K562 (cell line): ENCODE measurements around the gene MINDY4. TPM values are rescaled to one million over a fixed set of nuclear protein-coding genes. Genes with fewer than 3 reads are reported as not detected.
A peak's percentile ranks its signal among the peaks of the same experiment; 100 is the strongest.

Experiments used
- ATAC-seq: fragments of 200-7000 bp; cut with Tn5 transposase; 3 replicates; pipeline ENCODE4 v1.9.1; 2020; ENCODE audit warnings: moderate library complexity
- BruUV-seq: library from RNA; stranded (reverse); fragments of 400-500 nt; replicated peaks from 2 replicates; lab custom pipeline; 2021; lab: Mats Ljungman, UMichigan
- CTCF ChIA-PET: fragments of 300-600 bp; formaldehyde crosslinking; extraction: SDS; loops from one replicate; lab custom pipeline; 2021; ENCODE audit warnings: low intra/inter-chr PET ratio; lab: Yijun Ruan, JAX
- POLR2A ChIA-PET: fragments of 300-600, 350-650 bp; sonication (Branson Sonifier 250); formaldehyde crosslinking; extraction: SDS; loops from one replicate; lab custom pipeline; 2021; ENCODE audit warnings: antibody characterized with exemption, inconsistent platforms; lab: Yijun Ruan, JAX
- DNase-seq, 4 experiments: peaks; one replicate each; pipeline versions ENCODE4 v3.0.0 to v3.0.0-alpha.2; 2011 to 2018; ENCODE audit warnings: low spot score in 3 of 4, mixed read lengths in 3 of 4; ENCODE audit errors: extremely low read depth in 1 of 4
- FAIRE-seq: peaks from 2 replicates; lab custom pipeline; 2011; peaks lifted over from hg19 to GRCh38; lab: Jason Lieb, UNC
- H2AFZ ChIP-seq: 2 replicates; pipeline ENCODE4 v1.6.0; 2011; ENCODE audit warnings: low read depth, low read length, control low read depth, inconsistent platforms
- H3K27ac ChIP-seq: fragments of 200-600 bp; 3 replicates; pipeline ENCODE4 v1.8.0; 2011; ENCODE audit warnings: low read depth, mild to moderate bottlenecking, control low read depth, inconsistent platforms, low read length, moderate library complexity, mixed read lengths; ENCODE audit errors: extremely low read depth
- H3K27me3 ChIP-seq, 2 experiments: fragments of 300-600 bp in 1 of 2; 2 replicates in 1 of 2; 3 replicates in 1 of 2; pipeline versions ENCODE4 v1.6.0 to v1.8.0; 2011; ENCODE audit warnings: inconsistent platforms in 2 of 2, low read length in 2 of 2, mild to moderate bottlenecking in 1 of 2, mixed read lengths in 1 of 2, moderate library complexity in 1 of 2; ENCODE audit not compliant: control insufficient read depth in 2 of 2, insufficient read depth in 2 of 2
- H3K36me3 ChIP-seq: fragments of 300-600 bp; 3 replicates; pipeline ENCODE4 v1.8.0; 2011; ENCODE audit warnings: mild to moderate bottlenecking, low read length, inconsistent platforms; ENCODE audit not compliant: control insufficient read depth, insufficient read depth
- H3K4me1 ChIP-seq, 2 experiments: fragments of 200-600 bp in 1 of 2; replicated peaks in 1 of 2; 2 replicates in 1 of 2; 3 replicates in 1 of 2; pipeline versions ENCODE4 v1.5.1 to v1.8.0; 2011; ENCODE audit warnings: inconsistent platforms in 2 of 2, low read length in 2 of 2, mild to moderate bottlenecking in 1 of 2, mixed read lengths in 1 of 2, moderate library complexity in 1 of 2; ENCODE audit not compliant: control insufficient read depth in 2 of 2, insufficient read depth in 2 of 2
- H3K4me2 ChIP-seq: 2 replicates; pipeline ENCODE4 v1.6.1; 2011; ENCODE audit warnings: low read length, control low read depth, inconsistent platforms, mixed read lengths; ENCODE audit not compliant: insufficient read depth
- H3K4me3 ChIP-seq: fragments of 200-600 bp; sonication (generic), shearing (Covaris generic); 2 replicates; pipeline ENCODE4 v1.5.1; 2016; ENCODE audit warnings: control low read depth, inconsistent platforms
- H3K79me2 ChIP-seq: fragments of 200-600 bp; 3 replicates; pipeline ENCODE4 v1.8.0; 2011; ENCODE audit warnings: low read length, inconsistent platforms; ENCODE audit not compliant: control insufficient read depth, insufficient read depth
- H3K9ac ChIP-seq, 2 experiments: 2 replicates each; pipeline versions ENCODE4 v1.6.0 to v1.6.1; 2011; ENCODE audit warnings: low read depth in 2 of 2, low read length in 2 of 2, control low read depth in 1 of 2, inconsistent platforms in 1 of 2, mild to moderate bottlenecking in 1 of 2, mixed read lengths in 1 of 2; ENCODE audit not compliant: insufficient read depth in 1 of 2
- H3K9me1 ChIP-seq: one replicate; pipeline ENCODE4 v1.6.0; 2011; ENCODE audit warnings: inconsistent platforms, mild to moderate bottlenecking, low read length, moderate library complexity; ENCODE audit not compliant: control insufficient read depth, insufficient read depth
- H3K9me3 ChIP-seq: replicated peaks from 2 replicates; pipeline ENCODE4 v1.5.1; 2011; ENCODE audit warnings: low read depth, low read length, inconsistent platforms; ENCODE audit not compliant: control insufficient read depth, insufficient read depth
- H4K20me1 ChIP-seq: replicated peaks from 2 replicates; pipeline ENCODE4 v1.6.1; 2011; ENCODE audit warnings: low read length, inconsistent platforms, mixed read lengths; ENCODE audit not compliant: control insufficient read depth, insufficient read depth
- ATF4 ChIP-seq: fragments of 450-650 bp; formaldehyde crosslinking; IDR thresholded peaks from 2 replicates; pipeline ENCODE4 v1.4.0; 2022; ENCODE audit warnings: mild to moderate bottlenecking, moderate library complexity
- CBX2 ChIP-seq: fragments of 200-600 bp; sonication (generic); IDR thresholded peaks from one replicate; pipeline ENCODE4 v1.6.1; 2012; ENCODE audit warnings: mild to moderate bottlenecking, low read length, inconsistent platforms; ENCODE audit not compliant: insufficient read depth, poor library complexity, severe bottlenecking
- CGGBP1 ChIP-seq: fragments of 250-450 bp; sonication (Bioruptor Pico); IDR thresholded peaks from 2 replicates; pipeline ENCODE4 v1.9.0; 2021; ENCODE audit warnings: mild to moderate bottlenecking
- CHD1 ChIP-seq: fragments of 200-600 bp; sonication (generic); IDR thresholded peaks from one replicate; pipeline ENCODE4 v1.6.1; 2012; ENCODE audit warnings: mild to moderate bottlenecking, moderate library complexity, low read length, inconsistent platforms
- CSDE1 ChIP-seq, 2 experiments: fragments of 450-650 bp; IDR thresholded peaks; 2 replicates each; pipeline ENCODE4 v1.6.1; 2016; ENCODE audit warnings: mild to moderate bottlenecking in 1 of 2
- FOXA1 ChIP-seq: fragments of 450-650 bp; IDR thresholded peaks from 2 replicates; pipeline ENCODE4 v1.6.1; 2016; ENCODE audit warnings: mild to moderate bottlenecking, borderline replicate concordance
- FOXM1 ChIP-seq, 2 experiments: fragments of 450-650 bp in 1 of 2; sonication (generic) in 1 of 2; formaldehyde crosslinking in 1 of 2; IDR thresholded peaks; 2 replicates each; pipeline versions ENCODE4 v1.6.1 to v1.9.0; 2017 to 2022; ENCODE audit warnings: low read depth in 2 of 2, mild to moderate bottlenecking in 2 of 2, missing genetic modification reagents in 1 of 2, moderate library complexity in 1 of 2
- ILK ChIP-seq: fragments of 450-650 bp; IDR thresholded peaks from 2 replicates; pipeline ENCODE4 v1.6.1; 2016; ENCODE audit warnings: missing genetic modification characterization, low read depth, mild to moderate bottlenecking, missing compliant biosample characterization, moderate library complexity, borderline replicate concordance
- NONO ChIP-seq, 2 experiments: fragments of 200-400 bp in 1 of 2; fragments of 450-650 bp in 1 of 2; formaldehyde crosslinking in 1 of 2; IDR thresholded peaks; 2 replicates each; pipeline ENCODE4 v1.6.1; 2017; ENCODE audit warnings: low read depth in 2 of 2, mild to moderate bottlenecking in 2 of 2, moderate library complexity in 2 of 2, low read length in 1 of 2
- PTBP1 ChIP-seq: fragments of 200-400 bp; formaldehyde crosslinking; IDR thresholded peaks from 2 replicates; pipeline ENCODE4 v1.6.1; 2017; ENCODE audit warnings: low read depth, low read length
- PYGO2 ChIP-seq: fragments of 450-650 bp; IDR thresholded peaks from 2 replicates; pipeline ENCODE4 v1.6.1; 2016; ENCODE audit warnings: mild to moderate bottlenecking, missing genetic modification characterization, moderate library complexity, missing compliant biosample characterization
- RBM25 ChIP-seq: fragments of 200-400 bp; formaldehyde crosslinking; IDR thresholded peaks from 2 replicates; pipeline ENCODE4 v1.6.1; 2018; ENCODE audit warnings: low read length, low read depth, moderate library complexity; ENCODE audit not compliant: severe bottlenecking
- SIN3B ChIP-seq: fragments of 450-650 bp; IDR thresholded peaks from 2 replicates; pipeline ENCODE4 v1.6.1; 2017; ENCODE audit warnings: low read depth, mild to moderate bottlenecking, moderate library complexity
- TEAD2 ChIP-seq: fragments of 450-650 bp; IDR thresholded peaks from 2 replicates; pipeline ENCODE4 v1.6.1; 2016; ENCODE audit warnings: missing genetic modification characterization, control low read depth, missing compliant biosample characterization
- ZBTB1 ChIP-seq: sonication (generic); formaldehyde crosslinking; IDR thresholded peaks from 2 replicates; pipeline ENCODE4 v1.8.1; 2023; ENCODE audit warnings: missing genetic modification reagents, low read depth, mild to moderate bottlenecking, borderline replicate concordance
- ZNF134 ChIP-seq: fragments of 250-450 bp; sonication (Bioruptor Pico); conservative IDR thresholded peaks from 2 replicates; pipeline ENCODE4 v1.4.0; 2020
- ZNF282 ChIP-seq: sonication (generic); formaldehyde crosslinking; IDR thresholded peaks from 2 replicates; pipeline ENCODE4 v1.8.1; 2023; ENCODE audit warnings: missing genetic modification reagents
- ZNF551 ChIP-seq: fragments of 250-450 bp; sonication (Bioruptor Pico); IDR thresholded peaks from 2 replicates; pipeline ENCODE4 v1.5.0; 2021; ENCODE audit warnings: mild to moderate bottlenecking, moderate library complexity
- WGBS: fragments of 100-300 bp; shearing (Covaris generic); methylation state at CpG from one replicate; pipeline ENCODE4 v1.1.6; 2016; ENCODE audit warnings: low coverage, mixed read lengths; ENCODE audit not compliant: insufficient coverage; ENCODE audit errors: missing lambda C conversion rate; 5-methylcytosine and 5-hydroxymethylcytosine counted together
- in situ Hi-C: fragments of 300-500 bp; cut with MboI; formaldehyde crosslinking; loops from 4 replicates; pipeline ENCODE4 v1.15.0; 2018; ENCODE audit warnings: inconsistent platforms, mixed read lengths
- intact Hi-C: fragments of 100-400 bp; cut with micrococcal nuclease; formaldehyde crosslinking; loops from 2 replicates; pipeline ENCODE4 v1.14.2; 2022
- polyA plus RNA-seq, 8 experiments: library from polyadenylated mRNA; depleted of rRNA in 4 of 8; stranded (reverse) in 5 of 8; unstranded in 3 of 8; fragments of >200 nt; fragmentation: Nextera tagmentation in 2 of 8; fragmentation: Illumina TruSeq in 1 of 8; extraction: Ambion mirVana in 2 of 8; extraction: Trizol in 1 of 8; gene quantifications; 2 replicates each; pipeline versions ENCODE4 v1.2.1 to v1.2.3, GENCODE V29; 2011 to 2014; ENCODE audit warnings: inconsistent platforms in 1 of 8, missing spikeins in 1 of 8
- total RNA-seq, 7 experiments: library from RNA; depleted of rRNA in 6 of 7; stranded (reverse); fragments of >200 nt in 6 of 7; fragmentation: Illumina TruSeq in 2 of 7; extraction: Trizol in 2 of 7; gene quantifications; 2 replicates each; pipeline versions ENCODE4 v1.2.1 to v1.2.3, GENCODE V29; 2011 to 2021; ENCODE audit warnings: low replicate concordance in 1 of 7

The MINDY4 gene
- total and polyA plus RNA-seq, 9 of the 15 experiments (the other 6 are each of a cell fraction or from before 2014, with no cell fraction given): 2.1 to 16.7 (median 11.0) TPM

- BruUV-seq: no TSS peak
- in situ Hi-C loops: no loop called here
- no peak overlapping the region for H3K27ac ChIP-seq
Observed at GRCh38 chr7:30782690-30783089, 11.5 kb downstream of the MINDY4 start.

GRCh38 chr7:30785786-30786185 lies 14.6 kb downstream of the MINDY4 start:
- in situ Hi-C loops (no loop called here), intact Hi-C loops (no loop called here)
- ATAC-seq (no peak), DNase-seq (no peak), FAIRE-seq (no peak)
- H3K27me3 ChIP-seq: no peaks in the 10 kb centered on the region
- no peaks in the 10 kb centered on the region for H4K20me1 ChIP-seq
- no peaks in the 10 kb centered on the region for H3K9me1 ChIP-seq
- ChIA-PET CTCF (interaction anchor here (0.5 kb wide), 1 partner anchor 186 kb away, joined by 3 read pairs; no protein-coding TSS in a partner anchor), POLR2A (interaction anchor here (0.9 kb wide), 1 partner anchor 14 kb away, joined by 5 read pairs; no protein-coding TSS in a partner anchor)
- 91% methylated on average over 9 of the region's 9 CpGs for WGBS
- H3K4me3 ChIP-seq: no peak overlapping the region
- no peaks in the 10 kb centered on the region for H3K9me3 ChIP-seq
- H3K4me1 ChIP-seq: no peaks in the 10 kb centered on the region
- H3K9ac ChIP-seq: no peak overlapping the region
- H3K79me2 ChIP-seq: no peaks in the 10 kb centered on the region
- no peak overlapping the region for H3K4me2 ChIP-seq
- no TSS peak for BruUV-seq
- H3K27ac ChIP-seq: no peak overlapping the region
- H2AFZ ChIP-seq: no peak overlapping the region
- H3K36me3 ChIP-seq: peaks cover 84% of the 10 kb centered on the region
- no peak for TF ChIP-seq PYGO2 (tag)
- no peak for TF ChIP-seq NONO (IDR thresholded peaks at IDR 0.05; ENCODE audit: low read depth in 2 of 2, low read length in 1 of 2)
- TF ChIP-seq ZBTB1 (CRISPR knock-in tag): no peak
- no peak for TF ChIP-seq CSDE1 (IDR thresholded peaks at IDR 0.05)
- TF ChIP-seq ZNF282 (CRISPR knock-in tag): no peak
- no peak for TF ChIP-seq ATF4 (CRISPR knock-in tag)
- no peak for TF ChIP-seq CBX2
- TF ChIP-seq CHD1: no peak
- no peak for TF ChIP-seq CGGBP1 (CRISPR knock-in tag)
- no peak for TF ChIP-seq TEAD2 (tag)
- no peak for TF ChIP-seq ZNF551 (CRISPR knock-in tag)
- no peak for TF ChIP-seq FOXM1 (IDR thresholded peaks at IDR 0.05; ENCODE audit: low read depth)
- no peak for TF ChIP-seq FOXM1 (CRISPR knock-in tag; IDR thresholded peaks at IDR 0.05; ENCODE audit: low read depth)
- no peak for TF ChIP-seq SIN3B
- TF ChIP-seq FOXA1: no peak

More at GRCh38 chr7:30782690-30783089, 11.5 kb downstream of the MINDY4 start:
- Histone ChIP-seq H3K9me1 (no peaks in the 10 kb centered on the region), H3K79me2 (peaks cover 2% of the 10 kb centered on the region; the same call in 2 of the 3 replicates), H4K20me1 (no peaks in the 10 kb centered on the region), H3K4me2 (no peak overlapping the region), H3K4me1 (no peaks in the 10 kb centered on the region), H3K9me3 (no peaks in the 10 kb centered on the region), H3K36me3 (peaks cover 97% of the 10 kb centered on the region), H3K9ac (no peak overlapping the region), H3K27me3 (no peaks in the 10 kb centered on the region), H3K4me3 (no peak overlapping the region), H2AFZ (no peak overlapping the region)
- ChIA-PET CTCF (no interaction called here), POLR2A (interaction anchor here (1.1 kb wide), 1 partner anchor 9 kb away, joined by 3 read pairs; no protein-coding TSS in a partner anchor)
- ATAC-seq (no peak), FAIRE-seq (no peak), DNase-seq (no peak)
- intact Hi-C loops: no loop called here
- TF ChIP-seq ILK (tag): no peak
- no peak for TF ChIP-seq PTBP1
- TF ChIP-seq ZNF134 (CRISPR knock-in tag): peak; percentile 95
- peak; percentile 70 for TF ChIP-seq RBM25
